Measurements from ENCODE around the gene TECPR1. TPM values are rescaled to one million over a fixed set of nuclear protein-coding genes. Genes with fewer than 3 reads are reported as not detected.
A peak's percentile ranks its signal among the peaks of the same experiment; 100 is the strongest.

TECPR1 gene
- total and polyA plus RNA-seq, 2 donors (not counting 3 experiments of a cell fraction or from before 2014, with no cell fraction given), result 12.3 to 97.5 TPM

GRCh38 chr7:98266840-98267239 lies 14.8 kb upstream of the TECPR1 start:
- H3K4me1 ChIP-seq (ENCODE audit: control insufficient read depth, extremely low read depth, insufficient read depth, low read length), result peaks cover 8% of the 10 kb centered on the region
- H3K27ac ChIP-seq (ENCODE audit: insufficient read depth, low read depth, low read length), result no peak overlapping the region
- DNase-seq (ENCODE audit: low read depth, low spot score) (no peak), FAIRE-seq (peak; percentile 73)
- no TSS peak for BruUV-seq (replicated peaks)
- dilution Hi-C loops (cut with MboI; ENCODE audit: extremely low pct_ligation_motif_present, low sequenced_read_pairs) (no loop called here), intact Hi-C loops (cut with micrococcal nuclease) (loop anchor here (1.0 to 2.0 kb wide), 2 partner anchors 14 to 16 kb away; partner anchors contain the start of gene BRI3)
- no peak overlapping the region for H3K9ac ChIP-seq (replicated peaks; ENCODE audit: extremely low read depth, insufficient read depth, low read length)
- H3K36me3 ChIP-seq (ENCODE audit: control insufficient read depth in 2 of 2, extremely low read depth in 1 of 2, insufficient read depth in 2 of 2, low read length in 2 of 2), result no peaks in the 10 kb centered on the region
- no peak overlapping the region for H3K4me3 ChIP-seq (replicated peaks in 1 of 3; ENCODE audit: insufficient read depth in 1 of 3, low read depth in 1 of 3, low read length in 3 of 3)
- H3K9me1 ChIP-seq (replicated peaks; ENCODE audit: control insufficient read depth, extremely low read depth, insufficient read depth, low read length), result no peaks in the 10 kb centered on the region
- POLR2A ChIA-PET, result no interaction called here
- H3K4me2 ChIP-seq (ENCODE audit: insufficient read depth, low read length), result no peak overlapping the region
- H3K9me3 ChIP-seq (replicated peaks; ENCODE audit: control insufficient read depth, insufficient read depth, low read length), result no peaks in the 10 kb centered on the region
- TF ChIP-seq EZH2 (IDR thresholded peaks at IDR 0.05; ENCODE audit: borderline replicate concordance, low read depth, low read length, severe bottlenecking) (no peak), GATA2 (IDR thresholded peaks at IDR 0.05; ENCODE audit: insufficient read depth, insufficient read length, low read depth, low read length) (no peak), MYC (IDR thresholded peaks at IDR 0.05; ENCODE audit: low read depth, low read length) (no peak), FOS (IDR thresholded peaks at IDR 0.05; ENCODE audit: borderline replicate concordance, insufficient read depth, low read length) (no peak), POLR2A (IDR thresholded peaks at IDR 0.05; ENCODE audit: low read depth, low read length) (no peak), POLR2AphosphoS5 (IDR thresholded peaks at IDR 0.05; ENCODE audit: insufficient read depth, low read depth, low read length) (no peak), JUN (IDR thresholded peaks at IDR 0.05; ENCODE audit: borderline replicate concordance, insufficient read depth, insufficient read length, low read depth) (no peak)
- TF ChIP-seq, protein P1, sequence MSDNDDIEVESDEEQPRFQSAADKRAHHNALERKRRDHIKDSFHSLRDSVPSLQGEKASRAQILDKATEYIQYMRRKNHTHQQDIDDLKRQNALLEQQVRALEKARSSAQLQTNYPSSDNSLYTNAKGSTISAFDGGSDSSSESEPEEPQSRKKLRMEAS (IDR thresholded peaks at IDR 0.05; ENCODE audit: insufficient read depth, insufficient read length), result no peak
- TF ChIP-seq, protein P2, sequence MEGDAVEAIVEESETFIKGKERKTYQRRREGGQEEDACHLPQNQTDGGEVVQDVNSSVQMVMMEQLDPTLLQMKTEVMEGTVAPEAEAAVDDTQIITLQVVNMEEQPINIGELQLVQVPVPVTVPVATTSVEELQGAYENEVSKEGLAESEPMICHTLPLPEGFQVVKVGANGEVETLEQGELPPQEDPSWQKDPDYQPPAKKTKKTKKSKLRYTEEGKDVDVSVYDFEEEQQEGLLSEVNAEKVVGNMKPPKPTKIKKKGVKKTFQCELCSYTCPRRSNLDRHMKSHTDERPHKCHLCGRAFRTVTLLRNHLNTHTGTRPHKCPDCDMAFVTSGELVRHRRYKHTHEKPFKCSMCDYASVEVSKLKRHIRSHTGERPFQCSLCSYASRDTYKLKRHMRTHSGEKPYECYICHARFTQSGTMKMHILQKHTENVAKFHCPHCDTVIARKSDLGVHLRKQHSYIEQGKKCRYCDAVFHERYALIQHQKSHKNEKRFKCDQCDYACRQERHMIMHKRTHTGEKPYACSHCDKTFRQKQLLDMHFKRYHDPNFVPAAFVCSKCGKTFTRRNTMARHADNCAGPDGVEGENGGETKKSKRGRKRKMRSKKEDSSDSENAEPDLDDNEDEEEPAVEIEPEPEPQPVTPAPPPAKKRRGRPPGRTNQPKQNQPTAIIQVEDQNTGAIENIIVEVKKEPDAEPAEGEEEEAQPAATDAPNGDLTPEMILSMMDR (IDR thresholded peaks at IDR 0.05; ENCODE audit: extremely low read depth in 1 of 2, insufficient read depth in 1 of 2, low read depth in 1 of 2, low read length in 2 of 2), result peak in 1 of 2 donors; percentile 43
- no peaks in the 10 kb centered on the region for H4K20me1 ChIP-seq (replicated peaks; ENCODE audit: control insufficient read depth, extremely low read depth, insufficient read depth, low read length)
- CTCF ChIA-PET, result interaction anchor here (0.8 to 2.9 kb wide), 15 partner anchors 9 to 574 kb away, joined by 3 to 21 read pairs (median 6); partner anchors contain the start of genes BAIAP2L1, BRI3 and TECPR1
- H3K27me3 ChIP-seq (ENCODE audit: control insufficient read depth in 2 of 2, insufficient read depth in 2 of 2, low read length in 2 of 2), result no peaks in the 10 kb centered on the region
- no peak overlapping the region for H2AFZ ChIP-seq (ENCODE audit: low read depth, low read length)
- no peaks in the 10 kb centered on the region for H3K79me2 ChIP-seq (ENCODE audit: control insufficient read depth, insufficient read depth, low read length)
